HepG2 (cell line): Measurements from ENCODE around the gene TBC1D30.

Source experiments
- RBM39 ChIP-seq: fragments of 200-400 bp; formaldehyde crosslinking; IDR thresholded peaks from one replicate; pipeline ENCODE4 v1.6.1; 2018; ENCODE audit warnings: antibody characterized with exemption, mild to moderate bottlenecking, low read depth, low read length; ENCODE audit not compliant: poor library complexity, severe bottlenecking
- RELA ChIP-seq: sonication (generic); formaldehyde crosslinking; IDR thresholded peaks from 2 replicates; pipeline ENCODE4 v1.4.0; 2020; ENCODE audit warnings: missing genetic modification reagents
- ZNF18 ChIP-seq: sonication (generic); formaldehyde crosslinking; IDR thresholded peaks from 2 replicates; pipeline ENCODE4 v1.8.0; 2022; ENCODE audit warnings: mild to moderate bottlenecking, missing genetic modification reagents; ENCODE audit not compliant: insufficient replicate concordance
- ZNF354B ChIP-seq: sonication (generic); formaldehyde crosslinking; IDR thresholded peaks from 2 replicates; pipeline ENCODE4 v1.8.0; 2022; ENCODE audit warnings: mild to moderate bottlenecking, missing genetic modification reagents

GRCh38 chr12:64922853-64923252 is 98.4 kb downstream of the TBC1D30 start:
- no peak for TF ChIP-seq RBM39
- TF ChIP-seq RELA = no peak
- TF ChIP-seq ZNF354B (CRISPR knock-in tag) = no peak
- no peak for TF ChIP-seq ZNF18
